Right renal cortex interstitium (tissue), 3 donors: ENCODE data around the gene PLXNA1. TPM values are rescaled to one million over a fixed set of nuclear protein-coding genes. Genes with fewer than 3 reads are reported as not detected.

ENCODE experiments used
- DNase-seq, 3 donors: peaks; one replicate each; pipeline ENCODE4 v3.0.0-alpha.2; 2013; ENCODE audit warnings: low read depth in 3 of 3, low spot score in 2 of 3
- polyA plus RNA-seq, 3 donors: library from polyadenylated mRNA; unstranded; fragments of 120-200 nt; gene quantifications; one replicate each; pipeline ENCODE4 v1.2.1, GENCODE V29; 2013; ENCODE audit not compliant: insufficient read length in 3 of 3

Gene PLXNA1
- polyA plus RNA-seq, 3 donors, result 24.1 to 29.0 (median 27.9) TPM

DNA sequence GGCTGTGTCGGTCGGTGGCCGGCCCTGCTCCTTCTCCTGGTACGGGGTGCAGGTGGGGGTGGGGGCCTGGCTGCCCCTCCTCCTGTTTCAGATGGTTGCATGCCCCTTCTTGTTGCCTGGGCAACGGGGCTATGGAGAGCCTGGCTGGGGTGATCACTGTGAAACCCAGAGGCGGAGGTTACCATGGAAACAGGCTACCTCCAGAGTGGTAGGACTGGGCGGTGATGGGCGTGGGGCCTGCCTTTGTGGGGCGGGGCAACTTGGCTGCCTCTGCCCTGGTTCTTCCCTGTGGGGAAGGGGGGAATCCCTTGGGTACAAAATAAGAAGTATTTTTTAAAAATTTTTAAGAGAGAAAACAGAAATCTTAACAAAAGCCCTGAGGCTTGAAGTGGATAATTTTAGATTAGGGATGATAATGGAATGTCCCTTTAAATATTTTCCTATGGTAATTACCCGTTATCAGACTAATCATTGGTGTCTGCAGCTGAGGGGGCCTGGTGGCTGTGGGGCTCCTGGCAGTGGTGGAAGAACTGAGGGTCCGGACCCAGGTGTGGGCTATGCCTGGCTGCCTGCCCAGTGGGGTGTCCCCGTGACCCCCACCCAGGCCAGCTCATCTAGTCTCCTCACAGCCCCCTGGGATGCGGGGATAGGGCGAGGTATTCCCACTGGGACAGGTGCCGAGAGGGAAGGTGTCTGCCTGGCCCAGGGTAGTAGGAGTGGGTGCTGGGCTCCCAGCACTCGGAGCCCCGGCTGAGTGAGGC lies 32.5 kb downstream of the PLXNA1 start:
- DNase-seq, result no peak

DNA sequence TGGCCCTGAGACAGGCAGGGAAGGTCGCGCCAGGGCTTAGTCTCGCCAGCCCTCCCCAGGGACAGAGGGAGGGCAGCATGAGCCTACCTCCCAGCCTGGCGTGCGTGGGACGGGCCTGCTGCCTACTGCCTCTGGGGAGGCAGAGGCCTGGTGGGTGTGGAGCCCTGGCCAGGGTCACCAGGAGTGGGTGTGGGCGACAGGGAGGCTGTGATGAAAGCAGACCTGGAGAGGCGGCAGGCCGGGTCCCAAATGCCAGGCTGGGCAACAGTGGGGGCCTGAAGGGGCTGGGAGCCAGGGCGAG lies 33.1 kb downstream of the PLXNA1 start:
- DNase-seq, result no peak

DNA sequence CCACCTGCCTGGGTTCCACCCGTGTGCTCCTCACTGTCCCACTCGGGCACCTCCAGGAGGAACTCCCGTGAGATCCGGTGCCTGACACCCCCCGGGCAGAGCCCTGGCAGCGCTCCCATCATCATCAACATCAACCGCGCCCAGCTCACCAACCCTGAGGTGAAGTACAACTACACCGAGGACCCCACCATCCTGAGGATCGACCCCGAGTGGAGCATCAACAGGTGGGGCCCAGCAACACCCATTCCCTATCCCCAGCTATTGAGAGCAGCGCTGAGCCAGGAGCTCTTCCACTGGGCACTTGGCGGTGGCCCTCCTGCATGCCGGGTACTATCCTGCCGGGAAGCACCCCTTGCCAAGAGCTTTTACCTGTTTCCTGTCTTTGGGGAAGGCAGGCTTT lies 33.5 kb downstream of the PLXNA1 start:
- no peak for DNase-seq

DNA sequence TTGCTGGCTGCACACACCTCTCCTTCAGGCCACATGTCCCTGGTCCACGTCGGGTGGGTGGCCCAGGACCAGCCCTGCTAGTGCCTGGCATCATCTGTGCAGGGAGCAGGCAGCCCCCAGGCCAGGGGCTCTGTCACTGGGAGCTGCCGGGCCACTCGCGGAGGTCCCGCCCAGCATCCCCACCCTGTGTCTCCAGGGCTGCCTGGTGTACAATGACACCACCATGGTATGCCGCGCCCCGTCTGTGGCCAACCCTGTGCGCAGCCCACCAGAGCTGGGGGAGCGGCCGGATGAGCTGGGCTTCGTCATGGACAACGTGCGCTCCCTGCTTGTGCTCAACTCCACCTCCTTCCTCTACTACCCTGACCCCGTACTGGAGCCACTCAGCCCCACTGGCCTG lies 34.3 kb downstream of the PLXNA1 start:
- DNase-seq, result no peak

DNA sequence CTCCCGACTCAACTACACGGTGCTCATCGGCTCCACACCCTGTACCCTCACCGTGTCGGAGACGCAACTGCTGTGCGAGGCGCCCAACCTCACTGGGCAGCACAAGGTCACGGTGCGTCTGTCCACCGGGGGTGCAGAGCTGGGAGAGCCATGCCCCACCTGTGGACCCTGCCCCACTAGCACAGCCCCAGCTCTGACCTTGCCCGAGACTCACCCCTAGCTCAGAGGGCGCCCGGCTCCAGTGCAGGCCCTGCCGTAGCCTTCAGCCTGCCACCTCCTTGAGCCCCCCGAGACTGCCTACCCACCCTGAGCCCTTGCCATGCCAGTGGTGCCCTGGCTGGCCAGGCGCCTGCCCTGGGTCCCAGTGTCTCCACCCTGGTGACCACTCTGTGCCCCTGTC lies 34.9 kb downstream of the PLXNA1 start:
- no peak for DNase-seq

DNA sequence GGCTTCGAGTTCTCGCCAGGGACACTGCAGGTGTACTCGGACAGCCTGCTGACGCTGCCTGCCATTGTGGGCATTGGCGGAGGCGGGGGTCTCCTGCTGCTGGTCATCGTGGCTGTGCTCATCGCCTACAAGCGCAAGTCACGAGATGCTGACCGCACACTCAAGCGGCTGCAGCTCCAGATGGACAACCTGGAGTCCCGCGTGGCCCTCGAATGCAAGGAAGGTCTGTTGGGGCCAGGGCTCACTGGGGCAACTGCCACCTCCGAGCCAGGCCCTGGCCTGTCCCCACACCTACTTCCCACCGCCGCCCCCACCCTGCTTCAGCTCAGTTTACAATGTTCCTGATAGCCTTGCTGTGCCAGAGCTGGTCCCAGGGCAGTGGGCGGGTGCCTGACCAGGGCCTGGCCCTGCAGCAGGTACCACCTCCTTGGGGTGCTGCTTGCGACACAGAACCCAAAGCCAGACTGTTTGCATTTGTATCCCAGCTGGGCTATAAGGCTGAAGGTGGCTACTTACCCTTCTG lies 35.5 kb downstream of the PLXNA1 start:
- no peak for DNase-seq

DNA sequence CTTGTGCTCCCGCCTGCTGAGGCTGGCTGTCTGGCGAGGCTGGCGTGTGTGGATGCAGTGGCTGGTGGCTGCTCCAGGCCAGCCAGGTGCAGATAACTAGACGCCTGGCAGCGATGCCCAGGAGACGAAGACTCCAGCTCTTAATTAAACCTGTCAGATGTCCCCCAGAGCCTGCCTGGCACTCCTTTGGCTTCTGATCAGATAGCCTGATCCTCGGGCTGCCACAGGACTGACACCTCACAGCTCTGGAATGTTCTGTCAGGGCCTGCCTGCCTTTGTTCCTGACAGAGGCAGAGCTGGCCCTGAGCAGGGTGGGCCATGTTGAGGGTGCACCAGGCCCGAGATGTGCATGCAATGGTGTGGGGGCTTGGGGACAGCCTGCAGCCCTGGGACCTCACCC lies 36.5 kb downstream of the PLXNA1 start:
- no peak for DNase-seq

DNA sequence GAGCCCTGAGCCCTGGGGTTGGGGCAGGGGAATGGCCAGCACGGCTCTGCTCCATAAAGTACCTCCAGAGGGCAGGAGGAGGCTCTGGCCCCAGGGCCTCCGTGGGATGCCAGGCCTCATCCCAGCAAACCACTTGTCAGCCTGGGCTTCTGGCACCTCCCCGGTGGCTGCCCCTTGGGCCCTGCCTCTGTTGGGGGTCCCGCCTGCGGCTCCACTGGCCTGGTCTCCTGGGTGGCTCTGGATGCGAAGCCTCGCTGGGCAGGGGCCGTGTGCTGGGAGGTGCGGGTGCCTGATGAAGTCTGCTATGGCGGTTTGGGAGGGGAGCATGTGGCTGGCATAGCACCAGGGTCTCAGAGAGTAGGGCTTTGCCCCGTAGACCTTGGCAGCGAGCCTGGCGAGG lies 37.6 kb downstream of the PLXNA1 start:
- no peak for DNase-seq

DNA sequence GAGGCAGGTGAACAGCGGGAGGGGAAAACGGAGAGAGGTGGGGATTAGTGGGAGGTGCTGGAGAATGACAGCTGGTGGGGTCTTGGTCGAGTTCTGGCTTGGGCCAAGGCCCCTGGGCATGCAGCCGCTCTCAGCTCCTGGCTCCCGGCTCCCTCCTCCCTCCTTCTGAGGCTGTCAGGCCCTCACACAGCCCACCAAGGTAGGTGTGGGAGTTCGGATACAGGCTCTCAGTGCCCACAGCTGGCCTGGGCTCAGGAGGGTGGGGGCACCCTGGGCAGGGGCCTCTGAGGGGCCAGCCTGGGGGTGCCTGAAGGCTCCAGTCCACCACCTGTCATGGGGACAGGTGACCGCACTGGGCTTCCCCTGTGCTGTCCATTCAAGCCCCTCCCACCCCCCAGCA lies 39.9 kb downstream of the PLXNA1 start:
- DNase-seq, result no peak

DNA sequence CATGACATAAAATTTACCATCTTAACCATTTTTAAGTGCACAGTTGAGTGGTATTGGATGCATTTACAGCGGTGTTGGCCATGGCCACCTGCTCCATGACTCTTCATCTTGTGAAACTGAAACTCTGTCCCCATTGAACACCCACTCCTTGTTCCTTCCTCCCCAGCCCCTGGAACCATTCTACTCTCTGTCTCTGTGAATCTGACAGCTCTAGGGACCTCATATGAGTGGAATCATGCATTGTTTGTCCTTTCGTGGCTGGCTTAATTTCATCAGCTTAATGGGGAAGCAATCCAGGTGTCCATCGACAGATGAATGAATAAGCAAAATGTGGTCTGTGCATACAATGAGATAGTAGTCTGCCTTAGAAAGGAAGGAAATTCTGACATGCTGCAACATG lies 42.5 kb downstream of the PLXNA1 start:
- no peak for DNase-seq

DNA sequence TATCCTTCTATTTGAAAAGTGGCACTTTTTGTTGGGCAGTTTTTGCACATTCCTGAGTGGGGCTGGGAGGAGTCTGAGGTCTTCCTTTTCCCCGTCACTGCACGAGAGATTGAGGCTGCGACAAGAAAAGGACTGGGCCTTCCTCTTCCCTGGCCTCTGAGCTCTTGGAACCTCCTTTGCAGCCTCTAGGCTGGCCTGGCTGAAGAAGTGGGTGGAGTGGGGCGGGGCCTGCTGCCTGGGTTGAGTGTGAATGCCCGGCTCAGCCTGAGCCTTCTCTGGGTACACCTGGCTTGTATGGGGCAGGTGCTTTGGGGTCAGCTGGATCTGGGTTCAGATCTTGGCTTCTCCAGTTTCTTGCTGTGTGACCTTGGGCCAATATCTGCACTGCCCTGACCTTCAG lies 43.1 kb downstream of the PLXNA1 start:
- DNase-seq, result no peak

DNA sequence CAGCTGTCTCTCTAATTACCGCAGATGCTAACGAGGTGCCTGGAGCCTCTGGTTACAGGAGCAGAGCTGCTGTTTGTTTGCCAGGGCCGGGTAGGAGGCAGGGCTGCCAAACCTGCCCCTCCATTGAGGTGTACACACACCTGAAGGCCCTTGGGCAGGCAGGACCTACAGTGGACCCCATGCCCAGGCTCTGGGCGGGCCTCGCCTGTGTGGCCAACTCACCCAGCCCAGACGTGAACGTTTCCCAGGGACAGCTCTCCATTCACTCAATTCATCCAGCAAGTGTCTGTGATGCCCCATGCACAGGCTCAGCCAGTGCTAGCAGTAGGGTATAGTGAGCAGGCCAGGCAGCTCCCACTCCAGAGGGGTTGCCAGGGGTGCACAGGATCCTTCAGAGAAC lies 43.7 kb downstream of the PLXNA1 start:
- no peak for DNase-seq

DNA sequence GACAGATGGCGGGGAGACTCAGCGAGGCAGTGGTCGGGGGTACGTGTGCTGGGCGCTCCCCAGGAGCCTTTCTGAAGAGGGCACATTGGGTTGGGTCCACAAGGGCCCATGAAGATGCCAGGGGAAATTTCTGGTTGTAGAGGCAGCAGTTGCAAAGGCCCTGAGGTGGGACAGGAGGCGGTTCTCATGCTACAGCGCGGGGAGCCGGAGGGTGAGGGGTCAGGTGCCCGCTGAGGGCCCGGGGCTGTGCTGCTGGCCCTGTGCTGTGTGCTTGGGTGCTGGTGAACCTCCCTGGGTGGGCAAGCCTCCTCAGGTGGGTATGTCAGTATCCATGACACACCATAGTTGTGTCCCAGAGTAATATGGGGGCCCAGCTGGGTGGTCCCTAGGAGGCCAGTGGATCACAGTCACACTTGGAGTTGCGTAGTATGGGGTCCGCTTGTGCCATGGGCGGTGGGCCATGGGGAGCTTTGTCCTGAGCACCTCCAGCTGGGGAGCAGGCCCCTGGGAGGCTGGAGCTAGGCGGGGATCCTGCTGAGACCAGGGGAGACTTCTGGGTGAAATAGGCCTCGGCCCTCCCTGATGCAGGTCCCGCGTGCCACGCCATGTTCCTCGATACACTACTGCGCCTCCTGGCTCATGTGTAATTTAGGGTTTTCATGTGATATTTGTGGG lies 44.3 kb downstream of the PLXNA1 start:
- DNase-seq, result no peak

DNA sequence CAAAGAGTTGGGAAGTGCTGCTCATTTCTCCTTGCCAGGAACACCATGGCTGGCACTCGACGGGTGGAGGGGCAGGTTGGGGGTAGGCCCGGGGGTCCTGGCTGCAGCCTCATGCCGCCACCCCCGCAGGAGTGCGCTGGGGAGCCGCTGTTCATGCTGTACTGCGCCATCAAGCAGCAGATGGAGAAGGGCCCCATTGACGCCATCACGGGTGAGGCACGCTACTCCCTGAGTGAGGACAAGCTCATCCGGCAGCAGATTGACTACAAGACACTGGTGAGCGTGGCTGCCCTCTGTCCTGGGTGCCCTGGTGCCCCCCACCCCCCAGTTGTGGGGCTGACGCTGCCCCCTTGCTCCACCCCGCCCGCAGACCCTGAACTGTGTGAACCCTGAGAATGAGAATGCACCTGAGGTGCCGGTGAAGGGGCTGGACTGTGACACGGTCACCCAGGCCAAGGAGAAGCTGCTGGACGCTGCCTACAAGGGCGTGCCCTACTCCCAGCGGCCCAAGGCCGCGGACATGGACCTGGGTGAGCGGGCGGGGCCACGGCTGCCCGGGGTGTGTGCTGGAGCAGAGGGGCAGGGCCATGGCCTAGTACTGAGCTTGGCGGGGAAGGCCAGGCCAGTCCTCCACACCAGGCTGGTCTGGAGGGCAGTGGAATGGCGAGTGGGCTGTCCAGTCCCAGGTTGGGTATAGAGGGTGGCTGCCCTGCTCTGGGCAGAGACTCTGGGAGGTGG lies 45.1 kb downstream of the PLXNA1 start:
- no peak for DNase-seq

DNA sequence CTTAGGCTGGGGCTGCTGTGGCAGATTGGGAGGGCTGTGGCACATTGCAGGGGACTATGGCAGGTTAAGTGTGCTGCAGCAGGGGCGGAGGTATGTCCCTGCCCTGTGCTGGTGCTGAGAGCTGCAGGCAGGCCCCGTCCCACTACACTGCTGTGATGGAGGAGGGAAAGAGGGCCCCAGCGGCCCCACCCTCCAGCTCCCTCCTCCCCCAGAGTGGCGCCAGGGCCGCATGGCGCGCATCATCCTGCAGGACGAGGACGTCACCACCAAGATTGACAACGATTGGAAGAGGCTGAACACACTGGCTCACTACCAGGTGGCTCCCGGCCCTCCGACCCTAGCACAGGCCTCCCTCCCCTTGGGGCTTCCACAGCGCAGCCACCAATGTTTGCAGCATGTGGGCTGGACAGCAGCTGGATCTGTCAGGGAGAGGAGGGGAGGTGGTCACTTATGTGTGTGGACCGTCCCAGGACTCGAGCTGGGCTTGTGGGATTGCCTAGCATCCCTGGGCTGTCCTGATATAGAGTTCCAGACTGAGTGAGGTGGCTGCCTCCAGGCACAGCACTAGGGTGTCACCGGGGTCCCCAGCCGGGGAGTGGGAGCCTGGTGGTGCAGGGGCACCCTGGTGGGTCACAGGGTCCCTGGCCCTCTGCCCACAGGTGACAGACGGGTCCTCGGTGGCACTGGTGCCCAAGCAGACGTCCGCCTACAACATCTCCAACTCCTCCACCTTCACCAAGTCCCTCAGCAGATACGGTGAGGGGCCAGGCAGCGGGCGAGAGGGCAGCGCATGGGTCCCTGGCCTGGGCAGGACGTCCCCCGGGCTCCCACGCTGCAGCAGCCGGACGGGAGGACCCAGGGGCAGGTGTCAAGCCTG lies 46.1 kb downstream of the PLXNA1 start:
- DNase-seq, result no peak

DNA sequence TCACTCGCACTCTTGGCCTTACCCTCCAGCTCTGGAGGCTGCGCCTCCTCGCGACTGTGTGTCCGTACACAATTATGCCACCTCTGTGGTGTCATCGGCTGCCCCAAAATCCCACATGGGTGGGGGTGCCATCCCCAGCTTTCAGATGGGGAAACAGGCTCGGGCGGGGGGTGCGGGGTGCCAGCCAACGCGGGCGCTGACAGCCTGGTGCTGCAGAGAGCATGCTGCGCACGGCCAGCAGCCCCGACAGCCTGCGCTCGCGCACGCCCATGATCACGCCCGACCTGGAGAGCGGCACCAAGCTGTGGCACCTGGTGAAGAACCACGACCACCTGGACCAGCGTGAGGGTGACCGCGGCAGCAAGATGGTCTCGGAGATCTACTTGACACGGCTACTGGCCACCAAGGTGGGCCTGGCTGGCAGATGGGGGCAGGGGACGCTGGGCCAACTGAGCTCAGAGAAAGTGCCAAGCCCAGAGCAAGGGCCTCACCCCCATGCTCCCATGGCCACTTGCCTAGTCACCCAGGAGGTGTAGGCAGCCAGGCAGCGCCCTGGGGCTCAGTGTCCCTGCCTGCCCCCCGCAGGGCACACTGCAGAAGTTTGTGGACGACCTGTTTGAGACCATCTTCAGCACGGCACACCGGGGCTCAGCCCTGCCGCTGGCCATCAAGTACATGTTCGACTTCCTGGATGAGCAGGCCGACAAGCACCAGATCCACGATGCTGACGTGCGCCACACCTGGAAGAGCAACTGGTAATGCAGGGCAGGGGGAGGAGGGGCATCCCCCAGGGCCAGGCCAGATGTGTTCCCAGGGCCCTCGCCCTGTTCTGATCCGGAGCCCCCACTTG lies 47.0 kb downstream of the PLXNA1 start:
- no peak for DNase-seq

DNA sequence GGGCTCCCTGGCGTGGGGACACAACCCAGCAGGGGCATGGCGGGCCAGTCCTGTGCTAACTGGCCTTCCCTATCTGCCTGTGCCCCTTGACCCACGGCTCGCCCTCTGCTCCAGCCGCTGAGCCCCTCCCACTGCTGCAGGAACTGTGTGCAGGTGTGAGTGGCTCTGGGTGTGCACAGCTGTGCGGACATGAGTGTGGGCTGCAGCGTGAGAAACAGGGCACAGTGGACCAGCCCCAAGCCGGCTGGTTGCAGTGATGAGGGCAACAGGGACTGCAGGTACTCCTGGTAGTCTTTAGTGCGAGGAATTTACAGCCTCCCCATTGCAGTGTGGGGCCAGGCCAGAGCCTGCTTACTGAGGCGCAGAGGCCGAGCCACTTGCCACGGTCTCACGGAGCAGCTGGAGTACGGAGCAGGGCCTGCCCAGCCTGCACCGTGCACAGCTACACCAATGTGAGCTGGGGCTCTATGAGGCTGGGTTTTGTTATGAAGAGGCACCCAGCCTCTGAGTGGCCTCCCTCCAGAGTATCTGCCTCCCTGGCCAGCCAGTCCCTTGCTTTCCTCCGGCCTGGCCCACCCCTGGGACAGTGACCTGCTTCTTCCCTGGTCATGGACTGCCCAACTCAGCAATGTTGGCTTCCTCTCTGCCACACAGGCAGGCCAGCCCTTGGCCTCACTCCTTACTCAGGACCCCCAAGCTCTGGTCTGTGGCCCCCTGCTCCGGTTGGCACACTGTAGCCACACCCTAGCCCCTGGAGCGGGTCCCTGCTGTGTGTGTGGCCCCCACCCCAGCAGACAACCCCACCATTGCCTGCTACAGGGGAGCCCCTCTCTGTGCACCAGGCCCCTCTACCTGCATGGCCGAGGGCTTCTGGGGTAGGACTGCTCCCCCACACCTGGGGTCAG lies 47.8 kb downstream of the PLXNA1 start:
- no peak for DNase-seq

DNA sequence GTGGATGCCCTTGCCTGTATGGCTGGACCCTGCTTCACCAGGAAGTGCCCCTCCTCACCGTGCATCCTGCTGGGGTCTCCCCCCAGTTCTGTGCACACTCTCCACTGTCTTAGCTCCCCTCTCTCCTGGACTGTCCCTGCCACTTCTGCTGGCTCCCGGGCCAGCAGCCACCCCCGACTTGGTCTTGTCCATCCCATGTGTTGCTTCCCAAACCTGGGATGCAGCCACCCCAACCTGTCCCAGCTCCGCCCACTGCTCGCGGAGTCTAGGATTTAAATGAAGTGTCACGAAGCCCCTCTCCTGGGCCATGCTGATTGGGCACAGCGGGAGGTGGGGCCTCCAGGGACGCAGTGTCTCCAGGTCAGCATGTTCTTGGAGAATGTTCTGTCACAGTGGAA lies 48.5 kb downstream of the PLXNA1 start:
- DNase-seq, result no peak

DNA sequence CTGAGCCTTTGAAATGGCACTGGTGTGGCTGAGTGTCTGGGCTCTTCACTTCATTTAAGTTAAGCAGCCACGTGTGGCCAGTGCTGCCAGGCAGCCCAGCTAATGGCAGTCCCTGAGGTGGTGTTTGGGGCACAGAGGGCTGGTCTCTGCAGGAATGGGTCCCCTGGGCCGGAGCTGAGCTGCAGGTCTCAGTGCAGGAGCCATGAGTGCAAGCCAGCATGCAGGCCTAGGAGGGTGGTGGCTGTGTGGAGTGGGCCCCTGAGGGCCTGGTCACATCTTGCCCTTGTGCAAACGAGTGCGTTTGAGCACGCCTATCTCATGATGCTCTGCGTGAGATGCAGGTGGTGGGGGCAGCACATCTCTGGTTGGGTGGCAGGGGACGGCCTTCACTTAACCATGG lies 48.9 kb downstream of the PLXNA1 start:
- DNase-seq, result no peak
